IMR-90 (cell line): Measurements from ENCODE around the gene SLC9A9. TPM values are rescaled to one million over a fixed set of nuclear protein-coding genes. Genes with fewer than 3 reads are reported as not detected.

Experiments used
- ATAC-seq: fragments of 200-7000 bp; cut with Tn5 transposase; 2 replicates; pipeline ENCODE4 v1.9.1; 2020; ENCODE audit warnings: low read depth, mild to moderate bottlenecking, moderate library complexity
- BruUV-seq: library from RNA; stranded (reverse); fragments of 400-500 nt; replicated peaks from 2 replicates; lab custom pipeline; 2021; lab: Mats Ljungman, UMichigan
- CTCF ChIA-PET: fragments of 300-600 bp; formaldehyde crosslinking; extraction: SDS; loops from one replicate; lab custom pipeline; 2021; ENCODE audit warnings: antibody characterized with exemption; lab: Yijun Ruan, JAX
- POLR2A ChIA-PET: fragments of 300-600 bp; sonication (Branson Sonifier 250); formaldehyde crosslinking; loops from one replicate; lab custom pipeline; 2022; ENCODE audit warnings: antibody characterized with exemption; ENCODE audit not compliant: unreplicated experiment; lab: Charles Lee
- DNase-seq: peaks from one replicate; pipeline ENCODE4 v3.0.0; 2013
- H2AFZ ChIP-seq: replicated peaks from 2 replicates; pipeline ENCODE3; 2013; ENCODE audit warnings: low read length, mild to moderate bottlenecking; ENCODE audit not compliant: poor library complexity
- H2AK5ac ChIP-seq: 2 replicates; pipeline ENCODE4 v1.6.1; 2013; ENCODE audit warnings: low read depth, low read length, inconsistent platforms
- H2AK9ac ChIP-seq: replicated peaks from 2 replicates; pipeline ENCODE3; 2013; ENCODE audit warnings: mild to moderate bottlenecking, low read depth, low read length, moderate library complexity; ENCODE audit not compliant: poor library complexity
- H2BK120ac ChIP-seq: 2 replicates; pipeline ENCODE4 v1.6.1; 2013; ENCODE audit warnings: low read depth, low read length, inconsistent platforms
- H2BK15ac ChIP-seq: 3 replicates; pipeline ENCODE4 v1.6.1; 2013; ENCODE audit warnings: low read depth, low read length, inconsistent platforms
- H2BK20ac ChIP-seq: 2 replicates; pipeline ENCODE4 v1.6.1; 2013; ENCODE audit warnings: low read depth, mild to moderate bottlenecking, inconsistent platforms, low read length, moderate library complexity
- H2BK5ac ChIP-seq: 2 replicates; pipeline ENCODE4 v1.6.1; 2013; ENCODE audit warnings: mild to moderate bottlenecking, low read depth, low read length, inconsistent platforms; ENCODE audit not compliant: poor library complexity, severe bottlenecking
- H3K14ac ChIP-seq: replicated peaks from 2 replicates; pipeline ENCODE4 v1.6.1; 2013; ENCODE audit warnings: low read depth, low read length, inconsistent platforms
- H3K18ac ChIP-seq: 2 replicates; pipeline ENCODE4 v1.6.1; 2013; ENCODE audit warnings: low read depth, low read length, control low read depth
- H3K23ac ChIP-seq: 2 replicates; pipeline ENCODE4 v1.6.1; 2013; ENCODE audit warnings: low read depth, low read length, inconsistent platforms
- H3K27ac ChIP-seq: 2 replicates; pipeline ENCODE4 v1.5.1; 2013; ENCODE audit warnings: mild to moderate bottlenecking, control low read depth, low read length; ENCODE audit not compliant: insufficient read depth
- H3K27me3 ChIP-seq: 2 replicates; pipeline ENCODE4 v1.6.1; 2013; ENCODE audit warnings: low read length; ENCODE audit not compliant: control insufficient read depth, insufficient read depth
- H3K36me3 ChIP-seq: 2 replicates; pipeline ENCODE4 v1.6.1; 2013; ENCODE audit warnings: low read length, mixed read lengths; ENCODE audit not compliant: control insufficient read depth, insufficient read depth
- H3K4ac ChIP-seq: 2 replicates; pipeline ENCODE4 v1.6.1; 2013; ENCODE audit warnings: low read depth, low read length, inconsistent platforms
- H3K4me1 ChIP-seq: 2 replicates; pipeline ENCODE4 v1.6.1; 2013; ENCODE audit warnings: low read length, mixed read lengths; ENCODE audit not compliant: control insufficient read depth, insufficient read depth
- H3K4me2 ChIP-seq: 2 replicates; pipeline ENCODE4 v1.6.1; 2013; ENCODE audit warnings: low read depth, mild to moderate bottlenecking, control low read depth, low read length, moderate library complexity
- H3K4me3 ChIP-seq: 2 replicates; pipeline ENCODE4 v1.5.1; 2013; ENCODE audit warnings: low read depth, mild to moderate bottlenecking, control low read depth, low read length, moderate library complexity; ENCODE audit not compliant: insufficient read depth
- H3K56ac ChIP-seq: 2 replicates; pipeline ENCODE4 v1.6.1; 2013; ENCODE audit warnings: low read length, inconsistent platforms; ENCODE audit not compliant: insufficient read depth; ENCODE audit errors: extremely low read depth
- H3K79me1 ChIP-seq, 2 experiments: 2 replicates each; pipeline ENCODE4 v1.6.1; 2013; ENCODE audit warnings: low read length in 2 of 2, inconsistent platforms in 1 of 2, low read depth in 1 of 2
- H3K9ac ChIP-seq: 2 replicates; pipeline ENCODE4 v1.6.1; 2013; ENCODE audit warnings: low read depth, low read length, control low read depth
- H3K9me1 ChIP-seq: 2 replicates; pipeline ENCODE4 v1.6.1; 2013; ENCODE audit warnings: low read length, inconsistent platforms; ENCODE audit not compliant: insufficient read depth
- H3K9me3 ChIP-seq: 2 replicates; pipeline ENCODE4 v1.6.1; 2013; ENCODE audit warnings: low read length; ENCODE audit not compliant: control insufficient read depth, insufficient read depth
- H4K20me1 ChIP-seq: 2 replicates; pipeline ENCODE4 v1.6.1; 2013; ENCODE audit warnings: low read length, inconsistent platforms; ENCODE audit not compliant: insufficient read depth
- H4K5ac ChIP-seq: 2 replicates; pipeline ENCODE4 v1.6.1; 2013; ENCODE audit warnings: mild to moderate bottlenecking, low read depth, low read length, control low read depth
- H4K8ac ChIP-seq, 2 experiments: 2 replicates each; pipeline ENCODE4 v1.6.1; 2013; ENCODE audit warnings: low read depth in 2 of 2, low read length in 2 of 2, control low read depth in 1 of 2, inconsistent platforms in 1 of 2
- H4K91ac ChIP-seq: 2 replicates; pipeline ENCODE4 v1.6.1; 2013; ENCODE audit warnings: low read depth, low read length, inconsistent platforms; ENCODE audit not compliant: insufficient read depth
- POLR2A ChIP-seq: IDR thresholded peaks from 2 replicates; pipeline ENCODE4 v1.6.1; 2012; ENCODE audit warnings: mild to moderate bottlenecking, low read depth, low read length
- RCOR1 ChIP-seq: IDR thresholded peaks from 2 replicates; pipeline ENCODE4 v1.6.1; 2012; ENCODE audit warnings: mild to moderate bottlenecking, low read length, improper control_type of control experiment; ENCODE audit not compliant: insufficient replicate concordance
- SMC3 ChIP-seq: fragments of 150-350 bp; IDR thresholded peaks from 2 replicates; pipeline ENCODE4 v1.6.1; 2016; ENCODE audit warnings: low read depth, mild to moderate bottlenecking, antibody characterized with exemption, low read length, moderate library complexity
- WGBS, 2 experiments: methylation state at CpG; one replicate each; pipeline versions ENCODE4 v1.1.5 to v1.1.7; 2013; ENCODE audit warnings: missing lambda C conversion rate in 2 of 2; ENCODE audit not compliant: insufficient read length in 1 of 2; ENCODE audit errors: extremely low coverage in 2 of 2; 5-methylcytosine and 5-hydroxymethylcytosine counted together
- dilution Hi-C: fragments of 300-500 bp; cut with HindIII; formaldehyde crosslinking; loops from one replicate; pipeline ENCODE4 v1.14.3; 2018; ENCODE audit warnings: low sequenced_read_pairs; ENCODE audit not compliant: unreplicated experiment
- in situ Hi-C: fragments of 300-500 bp; cut with MboI; formaldehyde crosslinking; loops from 3 replicates; pipeline ENCODE4 v1.14.3; 2019; ENCODE audit warnings: low sequenced_read_pairs, inconsistent platforms, mixed read lengths
- intact Hi-C: fragments of 100-400 bp; cut with micrococcal nuclease; formaldehyde crosslinking; loops from 2 replicates; pipeline ENCODE4 v1.10.0; 2022
- polyA plus RNA-seq, 3 experiments: library from polyadenylated mRNA; depleted of rRNA; stranded (reverse); fragments of >200 nt; gene quantifications; 2 replicates each; pipeline ENCODE4 v1.2.3, GENCODE V29; 2012; ENCODE audit warnings: low replicate concordance in 1 of 3
- total RNA-seq: library from RNA; depleted of rRNA; stranded (reverse); fragments of >200 nt; gene quantifications from 2 replicates; pipeline ENCODE4 v1.2.3, GENCODE V29; 2012

Gene SLC9A9
- total and polyA plus RNA-seq, 2 of the 4 experiments (the other 2 are of a cell fraction): 1.4 to 2.3 TPM

DNA sequence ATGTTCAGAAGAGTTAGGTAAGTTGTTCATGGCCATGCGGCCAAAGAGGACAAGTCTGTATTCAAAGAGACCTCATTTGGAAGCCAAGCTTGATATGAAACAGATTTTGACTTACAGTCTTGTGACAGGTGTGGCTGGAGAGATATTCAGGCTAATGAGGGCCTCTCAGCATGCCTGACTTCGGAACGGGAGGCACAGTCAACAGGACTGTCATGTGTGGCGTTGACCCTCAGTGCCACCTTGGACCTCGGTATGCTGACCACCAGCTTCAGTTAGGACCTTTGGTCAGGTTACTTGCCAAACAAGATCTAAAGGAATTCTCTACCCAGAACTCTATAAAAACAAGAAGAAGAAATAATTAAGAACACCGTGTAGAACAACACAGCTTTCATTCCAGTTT lies 604.6 kb downstream of the SLC9A9 start:
- dilution Hi-C loops (no loop called here), intact Hi-C loops (no loop called here), in situ Hi-C loops (no loop called here)
- H3K9me1 ChIP-seq: no peaks in the 10 kb centered on the region
- ATAC-seq (no peak), DNase-seq (no peak)
- H4K8ac ChIP-seq: no peak overlapping the region
- H2BK120ac ChIP-seq: no peak overlapping the region
- no peak overlapping the region for H2AFZ ChIP-seq
- no peak overlapping the region for H2BK15ac ChIP-seq
- no peak overlapping the region for H2BK5ac ChIP-seq
- no peaks in the 10 kb centered on the region for H4K20me1 ChIP-seq
- H3K18ac ChIP-seq: no peak overlapping the region
- no peak overlapping the region for H3K14ac ChIP-seq
- POLR2A ChIA-PET: no interaction called here
- TF ChIP-seq RCOR1: no peak
- TF ChIP-seq POLR2A: no peak
- no peak for TF ChIP-seq SMC3
- no peak overlapping the region for H3K9ac ChIP-seq
- H4K5ac ChIP-seq: no peak overlapping the region
- H3K36me3 ChIP-seq: no peaks in the 10 kb centered on the region
- no peaks in the 10 kb centered on the region for H3K79me1 ChIP-seq
- BruUV-seq: no TSS peak
- no peak overlapping the region for H3K4me2 ChIP-seq
- peaks cover 1% of the 10 kb centered on the region; the same call in 1 of the 2 replicates for H3K4me1 ChIP-seq
- H3K56ac ChIP-seq: no peak overlapping the region
- no peak overlapping the region for H2AK9ac ChIP-seq
- no peak overlapping the region for H2AK5ac ChIP-seq
- whole genome bisulfite sequencing, 2 experiments: 100% methylated on average over 1 of the region's 6 CpGs; no CpG with 5 or more reads in 1 of the 2 experiments
- no peak overlapping the region for H4K91ac ChIP-seq
- no peak overlapping the region for H3K4me3 ChIP-seq
- H3K27ac ChIP-seq: no peak overlapping the region
- H3K23ac ChIP-seq: no peak overlapping the region
- no peaks in the 10 kb centered on the region for H3K9me3 ChIP-seq
- H2BK20ac ChIP-seq: no peak overlapping the region
- CTCF ChIA-PET: no interaction called here
- no peak overlapping the region for H3K4ac ChIP-seq
- no peaks in the 10 kb centered on the region; the same call in 1 of the 2 replicates for H3K27me3 ChIP-seq
